K562 (cell line): ENCODE data around the gene SGMS1. TPM values are rescaled to one million over a fixed set of nuclear protein-coding genes. Genes with fewer than 3 reads are reported as not detected.
A peak's percentile ranks its signal among the peaks of the same experiment; 100 is the strongest.

Source experiments
- ATAC-seq: fragments of 200-7000 bp; cut with Tn5 transposase; 3 replicates; pipeline ENCODE4 v1.9.1; 2020; ENCODE audit warnings: moderate library complexity
- BruUV-seq: library from RNA; stranded (reverse); fragments of 400-500 nt; replicated peaks from 2 replicates; lab custom pipeline; 2021; lab: Mats Ljungman, UMichigan
- CTCF ChIA-PET: fragments of 300-600 bp; formaldehyde crosslinking; extraction: SDS; loops from one replicate; lab custom pipeline; 2021; ENCODE audit warnings: low intra/inter-chr PET ratio; lab: Yijun Ruan, JAX
- POLR2A ChIA-PET: fragments of 300-600, 350-650 bp; sonication (Branson Sonifier 250); formaldehyde crosslinking; extraction: SDS; loops from one replicate; lab custom pipeline; 2021; ENCODE audit warnings: antibody characterized with exemption, inconsistent platforms; lab: Yijun Ruan, JAX
- DNase-seq, 4 experiments: peaks; one replicate each; pipeline versions ENCODE4 v3.0.0 to v3.0.0-alpha.2; 2011 to 2018; ENCODE audit warnings: low spot score in 3 of 4, mixed read lengths in 3 of 4; ENCODE audit errors: extremely low read depth in 1 of 4
- FAIRE-seq: peaks from 2 replicates; lab custom pipeline; 2011; peaks lifted over from hg19 to GRCh38; lab: Jason Lieb, UNC
- H2AFZ ChIP-seq: 2 replicates; pipeline ENCODE4 v1.6.0; 2011; ENCODE audit warnings: low read depth, low read length, control low read depth, inconsistent platforms
- H3K27ac ChIP-seq: fragments of 200-600 bp; 3 replicates; pipeline ENCODE4 v1.8.0; 2011; ENCODE audit warnings: low read depth, mild to moderate bottlenecking, control low read depth, inconsistent platforms, low read length, moderate library complexity, mixed read lengths; ENCODE audit errors: extremely low read depth
- H3K27me3 ChIP-seq, 2 experiments: fragments of 300-600 bp in 1 of 2; 2 replicates in 1 of 2; 3 replicates in 1 of 2; pipeline versions ENCODE4 v1.6.0 to v1.8.0; 2011; ENCODE audit warnings: inconsistent platforms in 2 of 2, low read length in 2 of 2, mild to moderate bottlenecking in 1 of 2, mixed read lengths in 1 of 2, moderate library complexity in 1 of 2; ENCODE audit not compliant: control insufficient read depth in 2 of 2, insufficient read depth in 2 of 2
- H3K36me3 ChIP-seq: fragments of 300-600 bp; 3 replicates; pipeline ENCODE4 v1.8.0; 2011; ENCODE audit warnings: mild to moderate bottlenecking, low read length, inconsistent platforms; ENCODE audit not compliant: control insufficient read depth, insufficient read depth
- H3K4me1 ChIP-seq, 2 experiments: fragments of 200-600 bp in 1 of 2; replicated peaks in 1 of 2; 2 replicates in 1 of 2; 3 replicates in 1 of 2; pipeline versions ENCODE4 v1.5.1 to v1.8.0; 2011; ENCODE audit warnings: inconsistent platforms in 2 of 2, low read length in 2 of 2, mild to moderate bottlenecking in 1 of 2, mixed read lengths in 1 of 2, moderate library complexity in 1 of 2; ENCODE audit not compliant: control insufficient read depth in 2 of 2, insufficient read depth in 2 of 2
- H3K4me2 ChIP-seq: 2 replicates; pipeline ENCODE4 v1.6.1; 2011; ENCODE audit warnings: low read length, control low read depth, inconsistent platforms, mixed read lengths; ENCODE audit not compliant: insufficient read depth
- H3K4me3 ChIP-seq: fragments of 200-600 bp; sonication (generic), shearing (Covaris generic); 2 replicates; pipeline ENCODE4 v1.5.1; 2016; ENCODE audit warnings: control low read depth, inconsistent platforms
- H3K79me2 ChIP-seq: fragments of 200-600 bp; 3 replicates; pipeline ENCODE4 v1.8.0; 2011; ENCODE audit warnings: low read length, inconsistent platforms; ENCODE audit not compliant: control insufficient read depth, insufficient read depth
- H3K9ac ChIP-seq, 2 experiments: 2 replicates each; pipeline versions ENCODE4 v1.6.0 to v1.6.1; 2011; ENCODE audit warnings: low read depth in 2 of 2, low read length in 2 of 2, control low read depth in 1 of 2, inconsistent platforms in 1 of 2, mild to moderate bottlenecking in 1 of 2, mixed read lengths in 1 of 2; ENCODE audit not compliant: insufficient read depth in 1 of 2
- H3K9me1 ChIP-seq: one replicate; pipeline ENCODE4 v1.6.0; 2011; ENCODE audit warnings: inconsistent platforms, mild to moderate bottlenecking, low read length, moderate library complexity; ENCODE audit not compliant: control insufficient read depth, insufficient read depth
- H3K9me3 ChIP-seq: replicated peaks from 2 replicates; pipeline ENCODE4 v1.5.1; 2011; ENCODE audit warnings: low read depth, low read length, inconsistent platforms; ENCODE audit not compliant: control insufficient read depth, insufficient read depth
- H4K20me1 ChIP-seq: replicated peaks from 2 replicates; pipeline ENCODE4 v1.6.1; 2011; ENCODE audit warnings: low read length, inconsistent platforms, mixed read lengths; ENCODE audit not compliant: control insufficient read depth, insufficient read depth
- BACH1 ChIP-seq: fragments of 200-800 bp; sonication (Bioruptor generic); IDR thresholded peaks from 2 replicates; pipeline ENCODE4 v1.6.1; 2016; ENCODE audit warnings: missing genetic modification characterization, missing compliant biosample characterization
- CBFB ChIP-seq: sonication (generic); formaldehyde crosslinking; IDR thresholded peaks from 2 replicates; pipeline ENCODE4 v1.4.0; 2020; ENCODE audit warnings: mild to moderate bottlenecking, missing genetic modification reagents
- CTBP1 ChIP-seq: fragments of 450-650 bp; IDR thresholded peaks from 2 replicates; pipeline ENCODE4 v1.6.1; 2016; ENCODE audit warnings: borderline replicate concordance
- GATA2 ChIP-seq: sonication (generic); formaldehyde crosslinking; IDR thresholded peaks from 2 replicates; pipeline ENCODE4 v1.4.0; 2020; ENCODE audit warnings: mild to moderate bottlenecking, missing genetic modification reagents
- NR2C1 ChIP-seq, 2 experiments: fragments of 450-650 bp; IDR thresholded peaks; 2 replicates each; pipeline ENCODE4 v1.6.1; 2017; ENCODE audit warnings: mild to moderate bottlenecking in 2 of 2, antibody characterized with exemption in 1 of 2, inconsistent platforms in 1 of 2, missing compliant biosample characterization in 1 of 2, missing genetic modification characterization in 1 of 2
- NRF1 ChIP-seq, 2 experiments: fragments of 450-650 bp; IDR thresholded peaks in 1 of 2; conservative IDR thresholded peaks in 1 of 2; 2 replicates each; pipeline ENCODE4 v1.6.1; 2014; ENCODE audit warnings: mild to moderate bottlenecking in 2 of 2
- RBM25 ChIP-seq: fragments of 200-400 bp; formaldehyde crosslinking; IDR thresholded peaks from 2 replicates; pipeline ENCODE4 v1.6.1; 2018; ENCODE audit warnings: low read length, low read depth, moderate library complexity; ENCODE audit not compliant: severe bottlenecking
- RHOXF2B ChIP-seq: fragments of 250-450 bp; sonication (Bioruptor Pico); conservative IDR thresholded peaks from 2 replicates; pipeline ENCODE4 v1.5.1; 2021
- TAL1 ChIP-seq: fragments of 450-650 bp; IDR thresholded peaks from 2 replicates; pipeline ENCODE4 v1.6.1; 2016; ENCODE audit warnings: mild to moderate bottlenecking
- ZBTB1 ChIP-seq: sonication (generic); formaldehyde crosslinking; IDR thresholded peaks from 2 replicates; pipeline ENCODE4 v1.8.1; 2023; ENCODE audit warnings: missing genetic modification reagents, low read depth, mild to moderate bottlenecking, borderline replicate concordance
- ZBTB7A ChIP-seq: IDR thresholded peaks from 2 replicates; pipeline ENCODE4 v1.6.1; 2011; ENCODE audit warnings: low read depth, mild to moderate bottlenecking, low read length, moderate library complexity, borderline replicate concordance; ENCODE audit not compliant: control insufficient read depth
- ZNF121 ChIP-seq: sonication (generic); formaldehyde crosslinking; conservative IDR thresholded peaks from 2 replicates; pipeline ENCODE4 v1.8.0; 2022; ENCODE audit warnings: missing genetic modification reagents
- ZNF778 ChIP-seq: fragments of 450-650 bp; formaldehyde crosslinking; IDR thresholded peaks from 2 replicates; pipeline ENCODE4 v1.4.0; 2020; ENCODE audit warnings: mild to moderate bottlenecking, moderate library complexity
- ZNF830 ChIP-seq: fragments of 250-450 bp; sonication (Bioruptor Pico); IDR thresholded peaks from 2 replicates; pipeline ENCODE4 v1.5.0; 2021; ENCODE audit warnings: mild to moderate bottlenecking
- ZSCAN32 ChIP-seq: fragments of 450-650 bp; formaldehyde crosslinking; IDR thresholded peaks from 2 replicates; pipeline ENCODE4 v1.4.0; 2020; ENCODE audit warnings: mild to moderate bottlenecking, moderate library complexity
- WGBS: fragments of 100-300 bp; shearing (Covaris generic); methylation state at CpG from one replicate; pipeline ENCODE4 v1.1.6; 2016; ENCODE audit warnings: low coverage, mixed read lengths; ENCODE audit not compliant: insufficient coverage; ENCODE audit errors: missing lambda C conversion rate; 5-methylcytosine and 5-hydroxymethylcytosine counted together
- in situ Hi-C: fragments of 300-500 bp; cut with MboI; formaldehyde crosslinking; loops from 4 replicates; pipeline ENCODE4 v1.15.0; 2018; ENCODE audit warnings: inconsistent platforms, mixed read lengths
- intact Hi-C: fragments of 100-400 bp; cut with micrococcal nuclease; formaldehyde crosslinking; loops from 2 replicates; pipeline ENCODE4 v1.14.2; 2022
- polyA plus RNA-seq, 8 experiments: library from polyadenylated mRNA; depleted of rRNA in 4 of 8; stranded (reverse) in 5 of 8; unstranded in 3 of 8; fragments of >200 nt; fragmentation: Nextera tagmentation in 2 of 8; fragmentation: Illumina TruSeq in 1 of 8; extraction: Ambion mirVana in 2 of 8; extraction: Trizol in 1 of 8; gene quantifications; 2 replicates each; pipeline versions ENCODE4 v1.2.1 to v1.2.3, GENCODE V29; 2011 to 2014; ENCODE audit warnings: inconsistent platforms in 1 of 8, missing spikeins in 1 of 8
- total RNA-seq, 7 experiments: library from RNA; depleted of rRNA in 6 of 7; stranded (reverse); fragments of >200 nt in 6 of 7; fragmentation: Illumina TruSeq in 2 of 7; extraction: Trizol in 2 of 7; gene quantifications; 2 replicates each; pipeline versions ENCODE4 v1.2.1 to v1.2.3, GENCODE V29; 2011 to 2021; ENCODE audit warnings: low replicate concordance in 1 of 7

The SGMS1 gene
- total and polyA plus RNA-seq, 9 of the 15 experiments (the other 6 are each of a cell fraction or from before 2014, with no cell fraction given), result 22.6 to 232 (median 82.2) TPM

- no peak for TF ChIP-seq NRF1 (conservative IDR thresholded peaks at IDR 0.05 in 1 of 2, IDR thresholded peaks at IDR 0.05 in 1 of 2)
- no peak for TF ChIP-seq CTBP1
Observed at GRCh38 chr10:50522908-50523307, 100.8 kb downstream of the SGMS1 start (continued).

GRCh38 chr10:50520115-50520514, 103.6 kb downstream of the SGMS1 start:
- intact Hi-C loops, result no loop called here

GRCh38 chr10:50517626-50518025, 106.1 kb downstream of the SGMS1 start:
- no peak overlapping the region for H3K9ac ChIP-seq
- H3K9me3 ChIP-seq, result no peaks in the 10 kb centered on the region
- H3K27me3 ChIP-seq, result no peaks in the 10 kb centered on the region
- no peak overlapping the region for H3K4me3 ChIP-seq
- in situ Hi-C loops, result no loop called here
- H3K4me1 ChIP-seq, result no peaks in the 10 kb centered on the region
- H3K36me3 ChIP-seq, result peaks cover 7% of the 10 kb centered on the region; the same call in 2 of the 3 replicates
- no peak for TF ChIP-seq ZBTB1 (CRISPR knock-in tag)
- TF ChIP-seq ZBTB7A, result no peak
- no peak for TF ChIP-seq TAL1
- TF ChIP-seq RHOXF2B (CRISPR knock-in tag), result no peak
- TF ChIP-seq ZNF778 (CRISPR knock-in tag), result no peak
- TF ChIP-seq GATA2 (CRISPR knock-in tag), result no peak
- TF ChIP-seq ZSCAN32, result no peak
- no peak for TF ChIP-seq BACH1 (tag)
- TF ChIP-seq, all 486 proteins: peak for 0
- CTCF ChIA-PET, result no interaction called here
- Histone ChIP-seq H4K20me1 (peaks cover 3% of the 10 kb centered on the region), H3K79me2 (peaks cover 4% of the 10 kb centered on the region; the same call in 2 of the 3 replicates), H3K9me1 (no peaks in the 10 kb centered on the region), H3K4me2 (no peak overlapping the region), H2AFZ (no peak overlapping the region), H3K27ac (no peak overlapping the region)
- DNase-seq, result no peak
- BruUV-seq, result no TSS peak
- 87% methylated on average over 3 of the region's 3 CpGs for WGBS
- POLR2A ChIA-PET, result interaction anchor here (1.4 kb wide), 1 partner anchor 14 kb away, joined by 4 read pairs; no protein-coding TSS in a partner anchor
- FAIRE-seq, result peak; percentile 48
- ATAC-seq, result no peak
- intact Hi-C loops, result no loop called here

More at GRCh38 chr10:50520115-50520514, 103.6 kb downstream of the SGMS1 start:
- BruUV-seq, result no TSS peak
- no peaks in the 10 kb centered on the region for H3K27me3 ChIP-seq
- FAIRE-seq, result no peak
- no peak overlapping the region for H3K4me2 ChIP-seq
- CTCF ChIA-PET, result no interaction called here
- no peaks in the 10 kb centered on the region; the same call in 1 of the 2 replicates for H4K20me1 ChIP-seq
- no peak overlapping the region for H3K4me3 ChIP-seq
- H3K4me1 ChIP-seq, result no peaks in the 10 kb centered on the region
- no peak for ATAC-seq
- TF ChIP-seq NR2C1 (IDR thresholded peaks at IDR 0.05) (no peak), NR2C1 (tag; IDR thresholded peaks at IDR 0.05) (no peak), ZNF121 (CRISPR knock-in tag) (peak; percentile 90), CBFB (CRISPR knock-in tag) (no peak), RBM25 (peak; percentile 52), ZNF830 (CRISPR knock-in tag) (no peak)
- H3K27ac ChIP-seq, result no peak overlapping the region
- no peak overlapping the region for H3K9ac ChIP-seq
- WGBS, result 84% methylated on average over 3 of the region's 3 CpGs
- H2AFZ ChIP-seq, result no peak overlapping the region
- in situ Hi-C loops, result no loop called here
- H3K79me2 ChIP-seq, result peaks cover 9% of the 10 kb centered on the region
- POLR2A ChIA-PET, result interaction anchor here (1.5 kb wide), 1 partner anchor 15 kb away, joined by 3 read pairs; no protein-coding TSS in a partner anchor
- H3K9me1 ChIP-seq, result no peaks in the 10 kb centered on the region
- peaks cover 9% of the 10 kb centered on the region; the same call in 2 of the 3 replicates for H3K36me3 ChIP-seq
- no peaks in the 10 kb centered on the region for H3K9me3 ChIP-seq
- no peak for DNase-seq
